Fibroblast of mammary gland (primary cell): ENCODE measurements around the gene GABRP.
A peak's percentile ranks its signal among the peaks of the same experiment; 100 is the strongest.

Experiments
- DNase-seq: peaks from one replicate; pipeline ENCODE4 v3.0.0-alpha.2; 2010; ENCODE audit warnings: low read depth
- H3K4me3 ChIP-seq: 2 replicates; pipeline ENCODE4 v1.5.1; 2011; ENCODE audit warnings: low read depth, mild to moderate bottlenecking, low read length, moderate library complexity; ENCODE audit not compliant: control insufficient read depth
- CTCF ChIP-seq: conservative IDR thresholded peaks from 2 replicates; pipeline ENCODE4 v1.5.1; 2011; ENCODE audit warnings: low read depth, low read length, inconsistent platforms; ENCODE audit not compliant: control insufficient read depth, insufficient read depth

The GABRP gene

GRCh38 chr5:170861917-170862766 lies 78.6 kb downstream of the GABRP start, which contains the start of gene RANBP17:
TSS of gene RANBP17 (plus strand) at chr5:170862018.
- peak; percentile 62 for DNase-seq
- peak within 1 kb of the TSS; percentile 64 for H3K4me3 ChIP-seq
- no peak for TF ChIP-seq CTCF

GRCh38 chr5:170863646-170864045 lies 80.1 kb downstream of the GABRP start:
- peak; percentile 54 for DNase-seq
- H3K4me3 ChIP-seq, result no peak overlapping the region
- no peak for TF ChIP-seq CTCF
